ENCODE data around the gene ROGDI.

GRCh38 chr16:4780235-4780634 lies 22.2 kb downstream of the ROGDI start:
- no peak for TF ChIP-seq POLR2A (IDR thresholded peaks at IDR 0.05)
- no peak for TF ChIP-seq CTCF (IDR thresholded peaks at IDR 0.05)

Measured in esophagus squamous epithelium (tissue), 4 donors.